CD14-positive monocyte (primary cell): Measurements from ENCODE around the gene NLRP10. TPM values are rescaled to one million over a fixed set of nuclear protein-coding genes. Genes with fewer than 3 reads are reported as not detected.
"Not testable (repeated sequence)": the region's sequence is repeated elsewhere in the genome, so short reads cannot be mapped to it uniquely, and the experiment has no call there.

Experiments used
- DNase-seq, 3 donors: peaks; one replicate each; pipeline ENCODE4 v3.0.0-alpha.2; 2011 to 2022
- H2AFZ ChIP-seq: 2 replicates; pipeline ENCODE4 v1.6.0; 2012; ENCODE audit warnings: mild to moderate bottlenecking, low read depth, low read length, inconsistent platforms; ENCODE audit not compliant: insufficient read depth, poor library complexity, severe bottlenecking
- H3K27ac ChIP-seq, 2 donors: 1 replicate in 1 of 2; 2 replicates in 1 of 2; pipeline ENCODE4 v1.5.1; 2012 to 2013; ENCODE audit warnings: low read length in 2 of 2, control low read depth in 1 of 2, inconsistent platforms in 1 of 2, low read depth in 1 of 2, mild to moderate bottlenecking in 1 of 2
- H3K27me3 ChIP-seq, 2 donors: one replicate each; pipeline versions ENCODE4 v1.6.0 to v1.6.1; 2011 to 2013; ENCODE audit warnings: low read length in 2 of 2; ENCODE audit not compliant: control insufficient read depth in 2 of 2, insufficient read depth in 2 of 2
- H3K36me3 ChIP-seq, 2 donors: replicated peaks in 1 of 2; 1 replicate in 1 of 2; 2 replicates in 1 of 2; pipeline versions ENCODE4 v1.5.1 to v1.6.1; 2012 to 2013; ENCODE audit warnings: low read length in 2 of 2, control low read depth in 1 of 2, inconsistent platforms in 1 of 2, mild to moderate bottlenecking in 1 of 2; ENCODE audit not compliant: insufficient read depth in 2 of 2, control insufficient read depth in 1 of 2
- H3K4me1 ChIP-seq, 2 donors: 1 replicate in 1 of 2; 2 replicates in 1 of 2; pipeline versions ENCODE4 v1.5.1 to v1.6.1; 2012 to 2013; ENCODE audit warnings: low read length in 2 of 2, control low read depth in 1 of 2, inconsistent platforms in 1 of 2, mild to moderate bottlenecking in 1 of 2, moderate library complexity in 1 of 2; ENCODE audit not compliant: insufficient read depth in 2 of 2, control insufficient read depth in 1 of 2
- H3K4me2 ChIP-seq: replicated peaks from 2 replicates; pipeline ENCODE3; 2012; ENCODE audit warnings: low read length, moderate library complexity, mild to moderate bottlenecking; ENCODE audit not compliant: poor library complexity, severe bottlenecking; ENCODE audit errors: extremely low read depth
- H3K4me3 ChIP-seq, 3 experiments: fragments of 200-600 bp in 1 of 3; sonication (generic) in 1 of 3; replicated peaks in 1 of 3; 1 replicate in 2 of 3; 2 replicates in 1 of 3; pipeline ENCODE4 v1.5.1; 2011 to 2013; ENCODE audit warnings: low read length in 3 of 3, mild to moderate bottlenecking in 3 of 3, control low read depth in 2 of 3, low read depth in 2 of 3, inconsistent platforms in 1 of 3, moderate library complexity in 1 of 3
- H3K79me2 ChIP-seq: 2 replicates; pipeline ENCODE4 v1.6.0; 2012; ENCODE audit warnings: mild to moderate bottlenecking, control low read depth, inconsistent platforms, low read length, moderate library complexity; ENCODE audit not compliant: insufficient read depth
- H3K9ac ChIP-seq: 2 replicates; pipeline ENCODE4 v1.6.0; 2017; ENCODE audit warnings: low read length, mild to moderate bottlenecking; ENCODE audit not compliant: insufficient read depth, poor library complexity, severe bottlenecking
- H3K9me3 ChIP-seq, 2 donors: replicated peaks in 1 of 2; 1 replicate in 1 of 2; 2 replicates in 1 of 2; pipeline versions ENCODE4 v1.5.1 to v1.6.1; 2012 to 2013; ENCODE audit warnings: low read length in 2 of 2, control low read depth in 1 of 2; ENCODE audit not compliant: control insufficient read depth in 1 of 2, insufficient read depth in 1 of 2
- H4K20me1 ChIP-seq: 2 replicates; pipeline ENCODE4 v1.6.0; 2012; ENCODE audit warnings: mild to moderate bottlenecking, low read length, control low read depth, moderate library complexity; ENCODE audit not compliant: insufficient read depth
- H3K27ac Mint-ChIP-seq, 7 donors: one replicate each; pipeline ENCODE4 v1.8.0; 2020; ENCODE audit warnings: mild to moderate bottlenecking in 7 of 7, mixed read lengths in 7 of 7, moderate library complexity in 6 of 7, inconsistent platforms in 2 of 7
- H3K27me3 Mint-ChIP-seq, 3 donors: one replicate each; pipeline ENCODE4 v1.8.0; 2021 to 2022; ENCODE audit warnings: low read depth in 3 of 3, mild to moderate bottlenecking in 3 of 3, mixed read lengths in 3 of 3, moderate library complexity in 3 of 3, inconsistent platforms in 1 of 3
- H3K36me3 Mint-ChIP-seq, 2 donors: one replicate each; pipeline ENCODE4 v1.8.0; 2020; ENCODE audit warnings: mixed read lengths in 2 of 2, inconsistent platforms in 1 of 2, mild to moderate bottlenecking in 1 of 2
- H3K4me1 Mint-ChIP-seq: one replicate; pipeline ENCODE4 v1.8.0; 2020; ENCODE audit warnings: mild to moderate bottlenecking, mixed read lengths
- H3K4me3 Mint-ChIP-seq, 2 donors: one replicate each; pipeline ENCODE4 v1.8.0; 2020; ENCODE audit warnings: mild to moderate bottlenecking in 2 of 2, mixed read lengths in 2 of 2, moderate library complexity in 1 of 2
- H3K9me3 Mint-ChIP-seq, 7 donors: one replicate each; pipeline ENCODE4 v1.8.0; 2020 to 2022; ENCODE audit warnings: mixed read lengths in 7 of 7, mild to moderate bottlenecking in 6 of 7, moderate library complexity in 6 of 7, inconsistent platforms in 2 of 7
- WGBS: methylation state at CpG from one replicate; pipeline ENCODE4 v1.1.5; 2013; ENCODE audit warnings: missing lambda C conversion rate; ENCODE audit not compliant: insufficient coverage; 5-methylcytosine and 5-hydroxymethylcytosine counted together
- intact Hi-C, 2 donors: fragments of 100-400 bp; cut with micrococcal nuclease; formaldehyde crosslinking; loops; one replicate each; pipeline versions ENCODE4 v1.15.0 to v1.15.1; 2023
- polyA plus RNA-seq, 3 donors: library from polyadenylated mRNA; depleted of rRNA in 1 of 3; unstranded in 2 of 3; stranded (reverse) in 1 of 3; fragments of 300-500 nt in 2 of 3; fragments of >200 nt in 1 of 3; fragmentation: Illumina TruSeq in 2 of 3; gene quantifications; 1 replicate in 2 of 3; 2 replicates in 1 of 3; pipeline ENCODE4 v1.2.3, GENCODE V29; 2012 to 2021
- TF ChIP-seq, protein P1 (sequence below): fragments of 200-600 bp; IDR thresholded peaks from one replicate; pipeline ENCODE4 v1.8.0; 2022; ENCODE audit warnings: antibody characterized with exemption, mild to moderate bottlenecking

Gene NLRP10
- polyA plus RNA-seq, 3 donors, result not detected

DNA sequence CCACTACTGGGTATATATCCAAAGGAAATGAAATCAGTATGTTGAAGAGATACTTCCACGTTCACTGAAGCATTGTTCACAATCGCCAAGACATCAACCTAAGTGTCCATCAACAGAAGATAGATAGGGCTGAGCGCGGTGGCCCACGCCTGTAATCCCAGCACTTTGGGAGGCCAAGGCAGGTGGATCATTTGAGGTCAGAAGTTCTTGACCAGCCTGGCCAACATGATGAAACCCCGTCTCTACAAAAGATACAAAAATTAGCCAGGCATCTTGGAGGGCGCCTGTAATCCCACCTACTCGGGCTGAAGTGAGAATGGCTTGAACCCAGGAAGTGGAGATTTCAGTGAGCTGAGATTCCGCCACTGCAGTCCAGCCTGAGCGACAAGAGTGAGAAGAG lies 34.5 kb upstream of the NLRP10 start:
- H3K4me3 Mint-ChIP-seq, result no peak overlapping the region
- H3K36me3 ChIP-seq, result peaks cover 46 to 60% of the 10 kb centered on the region in 2 donors
- no peaks in the 10 kb centered on the region for H3K27me3 ChIP-seq
- H3K9me3 ChIP-seq, result no peaks in the 10 kb centered on the region
- no peak overlapping the region for H3K27ac ChIP-seq
- 100% methylated on average over 5 of the region's 10 CpGs for WGBS
- H3K9me3 Mint-ChIP-seq, result no peaks in the 10 kb centered on the region
- TF ChIP-seq, protein P1, sequence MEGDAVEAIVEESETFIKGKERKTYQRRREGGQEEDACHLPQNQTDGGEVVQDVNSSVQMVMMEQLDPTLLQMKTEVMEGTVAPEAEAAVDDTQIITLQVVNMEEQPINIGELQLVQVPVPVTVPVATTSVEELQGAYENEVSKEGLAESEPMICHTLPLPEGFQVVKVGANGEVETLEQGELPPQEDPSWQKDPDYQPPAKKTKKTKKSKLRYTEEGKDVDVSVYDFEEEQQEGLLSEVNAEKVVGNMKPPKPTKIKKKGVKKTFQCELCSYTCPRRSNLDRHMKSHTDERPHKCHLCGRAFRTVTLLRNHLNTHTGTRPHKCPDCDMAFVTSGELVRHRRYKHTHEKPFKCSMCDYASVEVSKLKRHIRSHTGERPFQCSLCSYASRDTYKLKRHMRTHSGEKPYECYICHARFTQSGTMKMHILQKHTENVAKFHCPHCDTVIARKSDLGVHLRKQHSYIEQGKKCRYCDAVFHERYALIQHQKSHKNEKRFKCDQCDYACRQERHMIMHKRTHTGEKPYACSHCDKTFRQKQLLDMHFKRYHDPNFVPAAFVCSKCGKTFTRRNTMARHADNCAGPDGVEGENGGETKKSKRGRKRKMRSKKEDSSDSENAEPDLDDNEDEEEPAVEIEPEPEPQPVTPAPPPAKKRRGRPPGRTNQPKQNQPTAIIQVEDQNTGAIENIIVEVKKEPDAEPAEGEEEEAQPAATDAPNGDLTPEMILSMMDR, result no peak
- intact Hi-C loops, result no loop called here
- no peaks in the 10 kb centered on the region for H4K20me1 ChIP-seq
- H2AFZ ChIP-seq, result no peak overlapping the region
- H3K27ac Mint-ChIP-seq, result peak overlapping the region in 1 of 7 donors; percentile 57
- no peak overlapping the region for H3K9ac ChIP-seq
- H3K4me3 ChIP-seq, result no peak overlapping the region
- no peaks in the 10 kb centered on the region for H3K4me1 Mint-ChIP-seq
- no peak for DNase-seq
- no peak overlapping the region for H3K4me2 ChIP-seq
- H3K79me2 ChIP-seq, result no peaks in the 10 kb centered on the region
- no peaks in the 10 kb centered on the region for H3K4me1 ChIP-seq
- H3K36me3 Mint-ChIP-seq, result peaks cover 53 to 56% of the 10 kb centered on the region in 2 donors
- peaks cover 0 to 1% (median 0%) of the 10 kb centered on the region in 3 donors for H3K27me3 Mint-ChIP-seq

GRCh38 chr11:7994581-7995278 lies 29.5 kb upstream of the NLRP10 start:
- Histone ChIP-seq H3K4me1 (no peaks in the 10 kb centered on the region), H3K9me3 (no peaks in the 10 kb centered on the region), H3K9ac (no peak overlapping the region), H3K27me3 (no peaks in the 10 kb centered on the region), H3K36me3 (peaks cover 76 to 88% of the 10 kb centered on the region in 2 donors), H2AFZ (no peak overlapping the region), H3K4me2 (no peak overlapping the region), H3K79me2 (peaks cover 8% of the 10 kb centered on the region), H4K20me1 (peaks cover 11% of the 10 kb centered on the region), H3K27ac (no peak overlapping the region), H3K4me3 (no peak overlapping the region)
- H3K4me3 Mint-ChIP-seq, result no peak overlapping the region
- no peaks in the 10 kb centered on the region for H3K9me3 Mint-ChIP-seq
- 70% methylated on average over 3 of the region's 6 CpGs for WGBS
- H3K4me1 Mint-ChIP-seq, result peaks cover 2% of the 10 kb centered on the region
- H3K27ac Mint-ChIP-seq, result peak overlapping the region in 3 of 7 donors; percentile 5 to 44 (median 22)
- peaks cover 0 to 1% (median 0%) of the 10 kb centered on the region in 3 donors for H3K27me3 Mint-ChIP-seq
- no peak for DNase-seq
- peaks cover 88 to 94% of the 10 kb centered on the region in 2 donors for H3K36me3 Mint-ChIP-seq
- TF ChIP-seq, protein P1, result no peak
- intact Hi-C loops, result no loop called here

DNA sequence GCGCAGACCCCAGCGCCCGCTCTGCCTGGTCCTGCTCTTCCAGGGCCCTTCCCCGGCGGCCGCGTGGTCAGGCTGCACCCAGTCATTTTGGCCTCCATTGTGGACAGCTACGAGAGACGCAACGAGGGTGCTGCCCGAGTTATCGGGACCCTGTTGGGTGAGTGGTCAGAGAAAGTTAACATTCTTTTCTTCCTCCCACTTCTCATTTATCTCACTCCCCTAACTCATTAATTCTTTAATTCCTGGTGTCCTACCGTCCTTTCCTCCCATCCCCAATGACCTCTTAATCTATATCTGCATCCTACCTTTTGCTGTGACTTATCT lies 22.3 kb upstream of the NLRP10 start:
- peaks cover 34% of the 10 kb centered on the region for H3K79me2 ChIP-seq
- peak overlapping the region in 1 of 2 donors; percentile 82 for H3K27ac ChIP-seq
- not testable (repeated sequence) for H4K20me1 ChIP-seq, DNase-seq, H3K9me3 Mint-ChIP-seq, H3K27me3 Mint-ChIP-seq, H3K27me3 ChIP-seq, H3K9me3 ChIP-seq
- peaks cover 24% of the 10 kb centered on the region for H3K4me1 Mint-ChIP-seq
- peak overlapping the region; percentile 87 to 96 (median 91) for H3K27ac Mint-ChIP-seq
- no CpG with 5 or more reads among the region's 13 CpGs for WGBS
- peak overlapping the region; percentile 61 to 85 (median 83) for H3K4me3 ChIP-seq
- H3K4me1 ChIP-seq, result peaks cover 18 to 25% of the 10 kb centered on the region in 2 donors
- peak overlapping the region; percentile 85 to 98 for H3K4me3 Mint-ChIP-seq
- peaks cover 16 to 24% of the 10 kb centered on the region in 2 donors for H3K36me3 ChIP-seq
- H2AFZ ChIP-seq, result peak overlapping the region; percentile 94
- peaks cover 27 to 31% of the 10 kb centered on the region in 2 donors for H3K36me3 Mint-ChIP-seq
- peak overlapping the region; percentile 76 for H3K9ac ChIP-seq
- intact Hi-C loops, result loop anchor here (5.0 to 10.0 kb wide), 5 partner anchors 95 to 1513 kb away; partner anchors contain the start of genes RPL27A (in 1 of the 2), TRIM3 (in 1 of the 2) and TRIM66 (in 1 of the 2)
- H3K4me2 ChIP-seq, result peak overlapping the region; percentile 95
